ENCODE results near the gene SLC16A10. TPM values are rescaled to one million over a fixed set of nuclear protein-coding genes. Genes with fewer than 3 reads are reported as not detected.

The SLC16A10 gene
- total and polyA plus RNA-seq, 2 of the 13 experiments (the other 11 are each of a cell fraction or from before 2014, with no cell fraction given): 8.2 to 20.1 TPM

GRCh38 chr6:111184827-111185532 lies 97.7 kb downstream of the SLC16A10 start:
- in situ Hi-C loops (cut with HindIII; ENCODE audit: extremely low pct_ligation_motif_present, low pct_unique_long_range_greater_than_20kb): no loop called here
- Histone ChIP-seq H3K79me2 (ENCODE audit: insufficient read depth, low read length) (no peaks in the 10 kb centered on the region), H3K4me2 (ENCODE audit: low read depth, low read length) (no peak overlapping the region), H3K27ac (ENCODE audit: extremely low read length, insufficient read depth, low read length) (no peak overlapping the region), H3K9ac (ENCODE audit: insufficient read depth, low read depth, low read length) (no peak overlapping the region), H3K4me3 (replicated peaks in 1 of 3; ENCODE audit: insufficient read depth in 1 of 3, low read depth in 2 of 3, low read length in 3 of 3) (no peak overlapping the region), H3K27me3 (ENCODE audit: control insufficient read depth in 1 of 2, insufficient read depth in 2 of 2, low read length in 2 of 2) (no peaks in the 10 kb centered on the region), H3K4me1 (ENCODE audit: insufficient read depth, low read length) (peaks cover 11% of the 10 kb centered on the region), H3K9me3 (ENCODE audit: low read length) (no peaks in the 10 kb centered on the region), H4K20me1 (ENCODE audit: insufficient read depth, low read length) (no peaks in the 10 kb centered on the region), H3K36me3 (replicated peaks in 1 of 2; ENCODE audit: control insufficient read depth in 1 of 2, insufficient read depth in 2 of 2, low read length in 2 of 2) (no peaks in the 10 kb centered on the region), H2AFZ (ENCODE audit: low read length) (no peak overlapping the region)
- no TSS peak for BruUV-seq (replicated peaks)
- DNase-seq (ENCODE audit: low spot score): no peak
- 91% methylated on average over 6 of the region's 6 CpGs for WGBS (ENCODE audit: low lambda C conversion rate)
- FAIRE-seq: no peak
- POLR2A ChIA-PET: interaction anchor here (0.6 kb wide), 1 partner anchor 121 kb away, joined by 3 read pairs; no protein-coding TSS in a partner anchor
- TF ChIP-seq SNAI1 (CRISPR knock-in tag; IDR thresholded peaks at IDR 0.05; ENCODE audit: borderline replicate concordance): no peak
- CTCF ChIA-PET (ENCODE audit: low intra/inter-chr PET ratio, low total read pairs): no interaction called here
- ATAC-seq: no peak
- intact Hi-C loops (cut with micrococcal nuclease; ENCODE audit: unreplicated experiment): no loop called here

GRCh38 chr6:111185954-111186353 lies 98.7 kb downstream of the SLC16A10 start:
- Histone ChIP-seq H4K20me1 (ENCODE audit: insufficient read depth, low read length) (no peaks in the 10 kb centered on the region), H3K36me3 (replicated peaks in 1 of 2; ENCODE audit: control insufficient read depth in 1 of 2, insufficient read depth in 2 of 2, low read length in 2 of 2) (no peaks in the 10 kb centered on the region), H3K4me1 (ENCODE audit: insufficient read depth, low read length) (peaks cover 15% of the 10 kb centered on the region), H3K9me3 (ENCODE audit: low read length) (no peaks in the 10 kb centered on the region), H3K79me2 (ENCODE audit: insufficient read depth, low read length) (no peaks in the 10 kb centered on the region), H3K27me3 (ENCODE audit: control insufficient read depth in 1 of 2, insufficient read depth in 2 of 2, low read length in 2 of 2) (no peaks in the 10 kb centered on the region), H3K9ac (ENCODE audit: insufficient read depth, low read depth, low read length) (no peak overlapping the region), H2AFZ (ENCODE audit: low read length) (no peak overlapping the region), H3K4me2 (ENCODE audit: low read depth, low read length) (no peak overlapping the region), H3K4me3 (replicated peaks in 1 of 3; ENCODE audit: insufficient read depth in 1 of 3, low read depth in 2 of 3, low read length in 3 of 3) (no peak overlapping the region), H3K27ac (ENCODE audit: extremely low read length, insufficient read depth, low read length) (no peak overlapping the region)
- POLR2A ChIA-PET: no interaction called here
- ATAC-seq (no peak), DNase-seq (ENCODE audit: low spot score) (no peak), FAIRE-seq (no peak)
- CTCF ChIA-PET (ENCODE audit: low intra/inter-chr PET ratio, low total read pairs): no interaction called here
- intact Hi-C loops (cut with micrococcal nuclease; ENCODE audit: unreplicated experiment) (no loop called here), in situ Hi-C loops (cut with HindIII; ENCODE audit: extremely low pct_ligation_motif_present, low pct_unique_long_range_greater_than_20kb) (no loop called here)
- no TSS peak for BruUV-seq (replicated peaks)
- WGBS (ENCODE audit: low lambda C conversion rate): 98% methylated on average over 2 of the region's 2 CpGs
- TF ChIP-seq CHD2 (IDR thresholded peaks at IDR 0.05; ENCODE audit: low read depth, low read length): no peak
- TF ChIP-seq ZNF576 (CRISPR knock-in tag; IDR thresholded peaks at IDR 0.05): no peak
- TF ChIP-seq ZNF251 (CRISPR knock-in tag; IDR thresholded peaks at IDR 0.05): no peak
- no peak for TF ChIP-seq ZNF318 (CRISPR knock-in tag; IDR thresholded peaks at IDR 0.05)
- TF ChIP-seq HMG20A (CRISPR knock-in tag; IDR thresholded peaks at IDR 0.05; ENCODE audit: borderline replicate concordance): no peak
- no peak for TF ChIP-seq RAD21 (CRISPR knock-in tag; IDR thresholded peaks at IDR 0.05)
